GM18505 (cell line): ENCODE data around the gene KLHL42.
A peak's percentile ranks its signal among the peaks of the same experiment; 100 is the strongest.

Source experiments
- ATAC-seq: cut with Tn5 transposase; IDR thresholded peaks from one replicate; pipeline ENCODE4 v1.9.1; 2021; ENCODE audit not compliant: unreplicated experiment
- POLR2A ChIP-seq: IDR thresholded peaks from 4 replicates; pipeline ENCODE4 v1.6.1; 2011; ENCODE audit warnings: borderline replicate concordance; ENCODE audit not compliant: insufficient read depth, insufficient read length; ENCODE audit errors: extremely low read depth

The KLHL42 gene

DNA sequence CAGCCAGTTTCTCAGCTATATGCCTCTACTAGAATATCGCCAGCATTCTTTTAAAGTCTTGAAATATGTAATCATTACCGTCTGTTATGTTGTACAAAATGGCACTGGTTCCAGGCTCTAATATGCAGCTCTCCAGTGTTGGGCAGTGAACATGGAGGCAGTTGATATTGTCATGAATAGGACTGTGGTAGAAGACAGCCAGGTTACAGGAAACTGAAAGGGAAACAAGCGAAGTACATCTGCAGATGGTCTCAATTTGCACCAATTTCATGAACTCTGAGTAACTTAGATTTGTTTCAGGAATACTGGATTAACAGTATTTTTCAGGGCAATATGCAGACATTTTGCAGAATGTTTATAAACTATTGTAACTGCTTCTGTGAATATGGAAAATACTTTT, 13.4 kb upstream of the KLHL42 start:
- no peak for ATAC-seq
- TF ChIP-seq POLR2A = no peak

DNA sequence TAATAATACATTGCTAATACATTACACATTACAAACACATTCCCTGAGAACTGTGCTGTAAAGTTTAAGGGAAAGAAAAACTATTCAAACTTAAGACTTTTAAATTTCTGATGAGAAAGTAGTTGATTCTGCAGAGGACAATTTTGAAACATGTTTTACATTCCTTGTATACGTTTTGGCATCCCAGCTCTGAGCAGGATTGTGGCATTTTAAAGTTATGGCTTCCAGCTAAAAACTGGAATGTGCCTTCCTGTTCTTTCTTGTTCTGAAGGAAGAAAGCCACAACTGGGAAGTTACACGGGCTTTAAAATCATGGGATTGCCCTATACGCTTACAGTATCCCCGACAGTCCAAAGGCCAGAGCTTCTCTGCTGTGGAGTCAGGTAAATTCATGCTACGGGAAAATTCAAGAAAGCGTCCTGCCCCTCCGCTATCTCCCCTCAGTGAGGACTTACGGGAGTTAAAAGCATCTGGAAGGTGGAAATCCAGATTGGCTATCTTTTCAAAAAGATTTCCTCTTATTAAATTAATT, 10.8 kb upstream of the KLHL42 start:
- ATAC-seq = no peak
- no peak for TF ChIP-seq POLR2A

DNA sequence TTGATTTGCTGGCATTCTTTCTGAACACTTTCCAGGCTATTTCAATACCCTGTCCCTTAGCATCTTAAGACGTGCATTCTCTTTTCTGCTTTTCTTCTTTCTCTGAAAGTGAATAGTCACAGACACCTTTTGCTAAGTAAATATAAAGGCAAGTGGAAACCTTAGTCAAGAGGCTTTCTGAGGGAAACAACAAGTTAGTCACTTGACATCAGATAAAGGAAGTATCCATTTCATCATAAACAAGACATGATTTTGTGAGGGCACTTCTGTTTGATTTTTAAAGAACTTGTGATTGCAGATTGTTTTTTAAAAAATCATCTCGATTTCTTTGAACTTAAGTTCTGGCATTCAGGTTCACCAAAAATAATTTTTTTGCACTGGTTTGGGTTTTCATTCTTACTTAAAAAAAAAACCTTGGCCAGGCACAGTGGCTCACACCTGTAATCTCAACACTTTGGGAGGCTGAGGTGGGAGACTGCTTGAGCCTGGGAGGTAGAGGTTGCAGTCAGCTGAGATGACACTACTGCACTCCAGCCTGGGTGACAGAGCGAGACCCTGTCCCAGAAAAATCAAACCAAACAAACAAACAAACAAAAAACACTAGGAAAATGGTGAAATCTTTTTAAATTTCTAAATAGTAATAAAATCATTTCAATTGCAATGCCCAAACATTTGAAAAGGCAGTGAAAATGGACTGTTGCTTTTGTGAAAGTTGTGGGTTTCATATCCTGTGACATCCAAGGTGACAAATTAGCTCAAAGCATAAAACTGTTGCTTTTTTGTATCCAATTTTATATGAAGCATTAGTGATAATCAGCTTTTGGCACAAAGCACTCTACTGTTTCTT, 8.3 kb upstream of the KLHL42 start:
- no peak for ATAC-seq
- no peak for TF ChIP-seq POLR2A

DNA sequence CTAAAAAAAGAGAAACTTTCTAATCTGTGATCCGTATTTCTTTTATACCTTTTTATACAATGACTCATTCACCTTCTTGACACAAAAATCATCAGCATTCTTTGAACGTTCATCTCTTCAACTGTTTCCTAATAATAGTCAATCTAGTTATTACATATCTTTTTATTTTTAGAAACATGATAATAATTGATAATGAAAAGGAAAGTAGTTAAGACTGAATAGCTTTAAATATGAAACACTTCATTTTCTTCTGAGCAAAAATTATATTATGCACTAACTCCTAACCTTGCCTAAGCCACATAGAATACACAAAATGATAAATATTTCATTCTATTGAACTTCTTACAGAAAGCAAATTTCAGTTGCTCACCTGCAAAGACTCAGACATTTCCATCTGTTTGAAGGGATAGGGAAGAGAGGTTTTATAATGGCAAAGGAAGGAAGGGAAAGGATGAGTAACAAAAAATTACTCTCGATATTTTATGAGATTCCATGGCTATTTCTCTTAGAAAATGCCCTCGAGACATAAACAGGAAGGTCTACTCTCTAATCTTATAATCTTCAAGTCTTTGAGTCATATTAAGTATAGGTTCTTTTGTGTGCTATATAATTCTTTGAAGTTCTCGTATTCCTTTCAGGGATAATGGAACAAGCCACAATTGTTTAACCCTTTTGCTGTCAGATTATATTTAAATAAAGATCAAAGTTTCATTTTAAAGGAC, 7.5 kb upstream of the KLHL42 start:
- no peak for TF ChIP-seq POLR2A
- ATAC-seq = no peak

DNA sequence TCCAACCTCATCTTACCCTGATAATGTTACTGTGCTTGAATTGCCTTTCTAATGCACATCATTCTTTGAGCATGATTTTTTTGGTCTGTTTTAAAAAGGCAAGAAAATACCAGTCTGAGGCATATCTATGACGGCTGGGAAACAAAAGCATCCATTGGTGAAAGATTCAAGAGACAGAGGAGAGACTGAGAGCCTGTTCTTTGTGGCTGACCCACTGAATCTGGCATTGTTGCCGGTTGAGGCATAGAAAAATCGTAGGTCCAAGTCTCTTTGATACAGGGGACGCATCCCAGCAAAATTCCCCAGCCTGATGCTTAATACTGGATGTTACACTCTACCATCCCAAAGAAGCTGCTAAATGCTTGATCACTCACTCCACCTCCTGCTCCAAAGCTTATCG, 2.9 kb upstream of the KLHL42 start:
- no peak for ATAC-seq

DNA sequence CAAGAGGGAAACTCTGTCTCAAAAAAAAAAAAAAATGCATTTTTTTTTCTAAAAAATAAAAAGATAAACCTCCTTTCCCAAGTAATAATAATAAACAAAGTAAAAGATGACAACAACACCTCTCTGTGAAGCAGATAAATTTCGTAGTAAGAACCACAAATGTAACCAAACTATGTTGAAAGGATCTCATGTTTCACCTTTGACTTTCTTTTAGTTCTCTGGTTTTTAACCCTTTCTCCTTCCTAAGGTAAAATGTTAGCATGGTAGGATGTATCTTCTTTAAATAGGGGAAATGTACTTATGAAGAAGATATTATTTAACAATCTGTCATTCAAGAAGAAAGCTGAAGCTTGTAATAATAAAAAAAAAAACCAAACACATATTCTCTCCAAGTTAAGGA, 1.8 kb upstream of the KLHL42 start:
- ATAC-seq = no peak
- TF ChIP-seq POLR2A = no peak

More for the DNA sequence above, 2.9 kb upstream of the KLHL42 start:
- no peak for TF ChIP-seq POLR2A

DNA sequence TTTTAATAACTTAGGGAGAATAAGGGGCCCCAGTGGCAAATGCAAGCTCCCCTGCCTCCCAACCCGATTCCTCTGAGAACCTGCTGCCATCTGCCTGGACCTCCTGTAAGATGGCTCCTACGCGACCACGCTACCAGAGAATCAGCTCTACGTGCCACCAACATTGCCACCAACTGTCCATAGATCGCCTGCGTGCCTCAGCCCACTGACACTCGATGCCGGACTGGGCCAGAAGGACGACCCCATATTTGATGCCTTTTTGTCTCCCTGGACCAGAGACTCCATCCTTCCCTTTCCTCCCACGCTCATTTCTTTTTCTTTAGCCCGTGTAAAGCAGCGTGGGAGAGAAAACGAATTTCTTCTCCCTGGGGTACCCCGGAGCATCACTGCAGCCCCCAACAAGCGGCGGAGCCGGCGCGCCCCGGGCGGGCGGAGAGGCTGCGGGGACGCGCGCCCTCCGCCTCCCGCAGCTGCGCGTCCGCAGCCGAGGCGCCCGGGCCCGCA, 565 bp upstream of the KLHL42 start:
- no peak for TF ChIP-seq POLR2A
- ATAC-seq = no peak

DNA sequence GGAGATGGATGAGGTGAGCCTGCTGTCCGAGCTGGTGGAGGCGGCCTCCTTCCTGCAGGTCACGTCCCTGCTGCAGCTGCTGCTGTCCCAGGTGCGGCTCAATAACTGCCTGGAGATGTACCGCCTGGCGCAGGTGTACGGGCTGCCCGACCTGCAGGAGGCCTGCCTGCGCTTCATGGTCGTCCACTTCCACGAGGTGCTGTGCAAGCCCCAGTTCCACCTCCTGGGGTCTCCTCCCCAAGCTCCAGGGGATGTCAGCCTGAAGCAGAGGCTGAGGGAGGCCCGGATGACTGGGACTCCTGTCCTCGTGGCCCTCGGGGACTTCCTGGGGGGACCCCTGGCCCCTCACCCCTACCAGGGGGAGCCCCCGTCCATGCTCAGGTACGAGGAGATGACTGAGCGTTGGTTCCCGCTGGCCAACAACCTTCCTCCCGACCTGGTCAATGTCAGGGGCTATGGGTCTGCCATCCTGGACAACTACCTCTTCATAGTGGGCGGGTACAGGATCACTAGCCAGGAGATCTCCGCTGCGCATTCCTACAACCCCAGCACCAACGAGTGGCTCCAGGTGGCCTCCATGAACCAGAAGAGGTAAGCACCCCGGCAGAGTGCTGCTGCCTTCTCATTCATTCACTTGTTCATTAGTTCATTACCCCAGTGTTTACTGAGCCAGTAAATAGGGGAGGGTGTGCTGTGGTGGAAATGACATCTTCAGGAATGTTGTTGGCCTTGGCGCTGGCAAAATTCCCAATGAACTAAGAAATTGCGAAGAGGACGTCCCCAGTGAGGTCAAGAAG, 777 bp downstream of the KLHL42 start:
- TF ChIP-seq POLR2A = no peak
- peak; percentile 26 for ATAC-seq

DNA sequence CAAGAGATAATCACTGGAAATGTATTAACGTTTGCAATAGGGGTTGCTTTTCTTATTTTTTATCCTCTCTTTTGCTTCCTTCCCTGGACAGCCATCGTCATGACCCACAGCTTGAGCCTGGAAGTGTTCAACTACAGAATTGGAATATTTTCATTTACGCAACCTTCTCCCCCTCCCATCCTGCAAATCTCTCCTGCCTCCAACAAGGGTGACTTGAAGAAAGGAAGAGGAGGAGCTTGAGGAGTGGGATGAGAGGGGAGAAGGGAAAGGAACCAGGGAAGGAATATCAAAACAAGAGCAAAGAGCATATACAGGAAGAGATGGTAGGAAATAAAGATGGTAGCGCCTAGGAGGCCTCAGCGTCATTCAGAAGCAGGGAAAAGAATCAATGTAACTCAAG, 1.6 kb downstream of the KLHL42 start:
- no peak for ATAC-seq
- no peak for TF ChIP-seq POLR2A

DNA sequence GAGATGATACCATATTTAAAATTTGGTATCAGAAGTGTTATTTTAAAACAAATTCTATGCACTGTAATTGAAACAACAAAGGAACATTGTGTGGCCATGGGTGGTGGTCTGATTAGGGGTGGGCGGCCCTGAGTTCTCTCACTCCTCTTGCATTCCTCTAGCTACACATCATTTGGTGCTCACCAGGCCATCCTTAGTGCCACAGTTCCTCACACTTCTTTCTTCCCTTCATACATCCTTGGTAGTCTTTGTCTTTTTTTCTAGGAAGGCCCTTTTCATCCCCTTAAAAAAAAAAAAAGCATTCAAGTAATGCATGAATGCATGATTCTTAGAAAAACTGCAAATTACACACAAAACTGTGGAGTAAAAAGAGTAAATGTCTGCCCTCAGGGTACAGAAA, 2.4 kb downstream of the KLHL42 start:
- TF ChIP-seq POLR2A = no peak
- no peak for ATAC-seq

DNA sequence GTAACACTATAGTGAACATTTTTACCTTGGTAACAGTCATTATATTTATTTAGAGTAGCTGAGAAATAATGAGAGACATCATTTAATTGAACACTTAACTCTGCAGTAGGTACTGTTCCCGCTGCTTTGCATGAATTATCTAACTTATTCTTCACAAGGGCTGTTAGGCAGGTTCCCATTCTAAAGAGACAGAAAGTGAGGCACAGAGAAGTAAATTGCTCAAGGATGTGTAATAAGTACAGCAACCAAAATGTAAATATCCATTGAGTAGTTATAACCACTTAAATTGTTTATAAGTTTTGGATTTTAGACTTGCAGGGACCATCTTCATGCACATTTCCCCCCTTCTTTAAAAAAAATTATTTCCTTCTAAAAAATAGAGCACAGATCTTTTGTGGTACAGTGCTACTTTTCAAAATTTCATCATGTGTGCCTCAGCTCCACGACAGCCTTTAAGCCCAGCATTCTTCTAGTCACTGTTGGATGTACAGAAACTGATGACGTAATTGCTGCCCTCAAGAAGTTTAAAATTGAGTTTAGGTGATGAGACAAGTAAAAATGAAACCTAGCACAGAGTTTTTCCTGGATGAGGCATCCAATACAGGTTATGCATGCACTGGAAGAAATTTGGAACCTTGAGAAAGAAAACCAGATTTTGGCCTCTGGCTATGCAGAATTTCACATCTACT, 6.0 kb downstream of the KLHL42 start:
- TF ChIP-seq POLR2A = no peak
- ATAC-seq = no peak

DNA sequence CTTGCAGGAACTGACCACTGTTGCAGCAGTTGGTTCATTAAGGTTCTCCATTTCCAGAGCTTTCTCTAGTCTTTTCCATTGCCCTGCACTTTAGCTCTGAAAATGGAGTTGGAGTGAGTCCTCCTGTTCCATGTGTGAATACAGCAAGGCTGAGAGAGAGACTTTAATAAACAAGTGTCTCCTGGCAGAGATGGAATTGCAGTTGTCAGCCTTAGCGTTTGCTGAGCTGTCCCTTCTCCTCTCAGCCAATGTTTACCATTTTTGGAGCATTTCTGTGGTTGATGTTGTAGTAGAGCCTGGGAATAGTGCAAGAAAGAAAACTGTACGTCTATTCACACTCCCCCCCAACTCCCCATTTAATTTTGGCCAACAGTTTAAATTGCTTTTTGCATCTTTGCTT, 7.5 kb downstream of the KLHL42 start:
- TF ChIP-seq POLR2A = no peak
- no peak for ATAC-seq
